G401.6 (cell line): Measurements from ENCODE around the gene RELT.

Experiments used
- FAIRE-seq: peaks from 2 replicates; lab custom pipeline; 2012; peaks lifted over from hg19 to GRCh38; lab: Jason Lieb, UNC

Gene RELT, protein sequence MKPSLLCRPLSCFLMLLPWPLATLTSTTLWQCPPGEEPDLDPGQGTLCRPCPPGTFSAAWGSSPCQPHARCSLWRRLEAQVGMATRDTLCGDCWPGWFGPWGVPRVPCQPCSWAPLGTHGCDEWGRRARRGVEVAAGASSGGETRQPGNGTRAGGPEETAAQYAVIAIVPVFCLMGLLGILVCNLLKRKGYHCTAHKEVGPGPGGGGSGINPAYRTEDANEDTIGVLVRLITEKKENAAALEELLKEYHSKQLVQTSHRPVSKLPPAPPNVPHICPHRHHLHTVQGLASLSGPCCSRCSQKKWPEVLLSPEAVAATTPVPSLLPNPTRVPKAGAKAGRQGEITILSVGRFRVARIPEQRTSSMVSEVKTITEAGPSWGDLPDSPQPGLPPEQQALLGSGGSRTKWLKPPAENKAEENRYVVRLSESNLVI

DNA sequence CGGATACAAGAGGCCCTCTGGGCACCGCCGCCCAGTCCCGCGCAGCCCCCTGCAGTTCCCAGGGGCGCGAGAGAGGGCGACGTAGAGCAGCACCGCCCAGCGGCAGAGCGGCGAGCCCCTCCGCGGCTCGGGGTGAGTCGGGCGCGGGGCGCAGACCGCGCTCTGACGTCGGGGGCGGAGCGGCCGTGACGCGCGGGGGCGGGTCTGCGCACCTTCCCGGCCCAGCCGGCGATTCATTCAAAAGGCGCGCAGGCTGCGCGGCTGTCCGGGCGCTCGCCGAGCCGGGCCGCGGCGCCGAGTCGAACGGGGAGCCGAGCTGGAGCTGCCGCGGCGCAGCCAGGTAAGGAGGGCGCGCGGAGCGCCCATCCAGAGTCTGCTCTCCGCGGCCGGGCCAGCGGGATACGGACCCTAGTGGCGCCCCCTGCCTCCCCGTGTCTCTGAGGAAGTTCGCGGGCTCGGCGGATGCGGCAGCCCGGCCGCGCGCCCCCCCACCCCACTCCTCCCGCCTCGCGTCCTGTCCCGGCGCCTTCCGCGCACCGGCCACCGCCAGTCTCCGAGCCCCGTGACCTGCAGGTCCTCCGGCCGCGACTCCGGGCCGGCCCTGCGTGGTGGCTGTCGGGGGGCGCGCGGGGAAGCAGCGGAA, at the start of gene RELT:
Gene RELT (plus strand): TSS at position 240 of the 643 bp plus-strand sequence. CDS start 12,738 bp downstream, outside the sequence.
- no peak for FAIRE-seq

DNA sequence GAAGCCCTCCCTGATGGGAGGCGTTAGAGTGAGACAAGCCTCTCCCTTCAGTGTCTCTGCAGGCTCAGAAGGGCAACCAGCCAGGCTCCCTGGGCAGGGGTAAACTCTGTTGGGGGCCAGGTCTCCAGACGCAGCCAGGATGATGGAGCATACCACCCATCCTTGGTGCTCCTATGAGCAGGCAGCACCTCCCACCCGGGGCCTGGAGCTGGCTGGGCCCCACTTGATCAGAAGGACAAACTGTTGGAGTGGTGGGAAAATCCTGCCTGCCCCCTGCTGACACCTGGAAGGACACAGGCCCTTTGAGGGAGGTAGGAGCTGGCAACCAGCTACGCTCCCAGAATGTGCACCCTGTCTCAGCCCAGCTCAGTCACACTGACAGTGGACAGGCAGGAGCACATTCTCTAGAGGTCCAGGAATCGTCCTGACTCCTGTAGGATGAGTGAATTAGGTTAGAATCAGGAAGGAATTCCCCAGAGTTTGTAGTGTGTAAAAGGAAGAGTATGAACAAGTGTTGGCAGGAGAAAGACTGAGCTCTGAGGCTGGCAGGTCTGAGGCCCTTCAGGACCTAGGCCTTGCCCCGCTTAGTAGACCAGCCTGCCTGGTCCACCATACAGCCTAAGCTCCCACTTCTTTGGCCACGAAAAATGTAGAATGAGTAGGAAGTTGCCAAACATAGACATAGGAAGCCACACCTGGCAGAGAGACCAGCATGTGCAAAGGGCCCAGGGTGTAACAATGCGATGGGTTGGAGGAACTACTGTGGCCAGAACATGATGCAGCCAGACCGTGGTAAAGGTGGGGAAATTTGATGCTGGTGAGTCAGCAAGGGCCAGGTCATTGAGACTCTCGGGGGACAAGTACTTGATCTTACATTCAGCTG, 49.0 kb upstream of the RELT start:
- no peak for FAIRE-seq

DNA sequence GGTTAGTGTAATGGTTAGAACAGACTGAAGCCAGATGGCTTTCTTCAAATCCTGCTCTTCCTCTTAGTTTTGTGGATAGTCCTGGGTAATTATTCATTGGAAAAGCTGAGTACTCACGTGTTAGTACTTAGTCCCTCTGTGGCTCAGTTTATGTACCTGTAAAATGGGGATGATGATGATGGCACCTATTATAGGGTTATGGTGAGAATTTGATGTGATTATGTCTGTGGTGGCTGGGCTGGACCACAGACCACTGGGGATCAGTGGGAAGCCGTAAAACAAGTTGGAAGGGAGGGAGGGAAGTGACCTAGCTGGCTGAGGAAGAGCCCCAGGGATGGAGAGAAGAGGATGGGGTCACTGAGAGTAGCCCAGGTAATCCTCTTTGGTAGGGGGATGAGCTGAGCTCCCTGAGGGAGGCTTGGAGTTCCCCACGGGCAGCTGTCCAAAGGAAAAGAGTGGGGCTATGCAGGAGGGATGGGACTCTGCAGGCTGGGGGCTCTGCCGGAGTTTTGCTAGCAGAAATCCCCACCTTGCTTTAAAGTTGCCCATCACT, 48.3 kb upstream of the RELT start:
- no peak for FAIRE-seq

DNA sequence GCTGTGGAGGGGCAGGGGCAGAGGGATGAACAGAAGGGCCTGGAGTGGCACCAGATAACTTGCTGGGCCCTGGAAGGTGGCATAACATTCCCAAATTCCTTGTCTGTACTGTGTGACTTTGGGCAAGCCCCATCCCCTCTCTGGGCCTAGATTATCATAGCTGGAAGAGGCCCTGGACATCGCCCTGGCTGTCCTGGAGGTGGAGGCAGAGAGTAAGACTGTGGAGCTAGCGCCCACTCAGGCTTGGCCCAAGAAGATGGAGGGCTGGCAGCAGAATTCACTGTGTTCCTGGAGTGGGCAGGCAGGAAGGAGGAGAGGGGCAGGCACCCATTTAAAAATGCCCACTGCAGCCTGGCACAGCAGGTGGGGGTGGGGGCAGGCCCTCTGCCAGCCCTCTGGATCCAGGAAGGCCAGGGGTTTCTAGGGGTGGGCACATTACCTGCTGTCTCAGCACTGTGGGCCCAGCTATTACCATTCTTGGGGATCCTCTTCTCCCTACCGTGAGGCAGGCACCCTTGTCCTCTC, 45.6 kb upstream of the RELT start:
- FAIRE-seq: no peak

DNA sequence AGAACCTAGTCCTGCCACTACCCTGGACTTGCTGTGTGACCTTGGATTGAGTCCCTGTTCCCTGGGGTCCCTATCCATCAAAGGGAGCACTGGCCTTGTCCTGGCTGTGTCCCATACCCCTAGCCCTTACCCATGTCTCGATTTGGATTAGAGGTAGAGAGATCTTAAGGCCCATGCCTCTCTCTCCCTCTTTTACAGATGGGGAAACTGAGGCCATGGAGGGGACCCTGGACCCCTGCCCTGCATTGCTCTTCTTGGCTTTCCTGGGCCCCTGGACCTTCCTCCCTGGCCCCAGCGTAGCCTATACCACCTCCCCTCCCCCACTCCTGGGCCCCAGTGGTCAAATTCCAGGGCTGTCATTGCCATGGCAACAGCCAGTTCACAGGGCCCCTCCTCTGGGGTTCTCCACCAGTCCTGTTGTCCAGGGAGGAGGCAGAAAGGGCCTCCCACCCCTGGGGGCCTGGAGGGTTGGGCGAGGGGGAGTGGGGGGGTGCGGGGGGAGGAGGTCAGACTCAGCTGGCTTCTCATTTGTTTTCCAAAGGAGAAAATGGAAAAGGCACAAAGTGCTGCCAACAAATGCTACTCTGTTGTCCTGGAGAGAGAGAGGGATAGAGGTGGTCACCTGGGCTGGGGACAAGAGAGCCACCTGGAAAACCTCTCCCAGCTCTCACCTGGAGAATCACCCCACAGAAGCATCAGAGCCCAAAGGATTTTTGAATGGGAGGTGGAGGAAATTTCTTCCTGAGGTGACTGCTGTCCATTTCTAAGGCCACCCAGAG, 44.9 kb upstream of the RELT start:
- no peak for FAIRE-seq

DNA sequence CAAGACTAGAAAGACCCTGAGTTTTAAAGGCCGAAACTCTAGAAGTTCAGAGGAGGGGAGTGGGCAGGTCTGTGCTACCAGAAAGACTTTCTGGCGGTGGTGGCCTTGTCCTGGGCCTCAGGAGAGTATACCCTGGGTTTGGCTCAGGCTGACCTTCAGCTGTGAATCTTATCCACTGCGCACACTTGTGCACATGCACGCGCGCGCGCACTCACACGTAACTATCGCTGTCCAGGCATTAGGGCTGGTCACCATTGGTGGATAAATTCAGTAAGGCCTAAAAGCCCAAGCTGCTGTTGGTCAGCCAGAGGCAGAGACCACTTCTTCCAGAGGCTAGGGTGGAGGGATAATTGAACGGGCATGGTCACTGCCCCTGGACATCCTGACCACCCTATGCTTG, 43.0 kb upstream of the RELT start:
- FAIRE-seq: no peak

DNA sequence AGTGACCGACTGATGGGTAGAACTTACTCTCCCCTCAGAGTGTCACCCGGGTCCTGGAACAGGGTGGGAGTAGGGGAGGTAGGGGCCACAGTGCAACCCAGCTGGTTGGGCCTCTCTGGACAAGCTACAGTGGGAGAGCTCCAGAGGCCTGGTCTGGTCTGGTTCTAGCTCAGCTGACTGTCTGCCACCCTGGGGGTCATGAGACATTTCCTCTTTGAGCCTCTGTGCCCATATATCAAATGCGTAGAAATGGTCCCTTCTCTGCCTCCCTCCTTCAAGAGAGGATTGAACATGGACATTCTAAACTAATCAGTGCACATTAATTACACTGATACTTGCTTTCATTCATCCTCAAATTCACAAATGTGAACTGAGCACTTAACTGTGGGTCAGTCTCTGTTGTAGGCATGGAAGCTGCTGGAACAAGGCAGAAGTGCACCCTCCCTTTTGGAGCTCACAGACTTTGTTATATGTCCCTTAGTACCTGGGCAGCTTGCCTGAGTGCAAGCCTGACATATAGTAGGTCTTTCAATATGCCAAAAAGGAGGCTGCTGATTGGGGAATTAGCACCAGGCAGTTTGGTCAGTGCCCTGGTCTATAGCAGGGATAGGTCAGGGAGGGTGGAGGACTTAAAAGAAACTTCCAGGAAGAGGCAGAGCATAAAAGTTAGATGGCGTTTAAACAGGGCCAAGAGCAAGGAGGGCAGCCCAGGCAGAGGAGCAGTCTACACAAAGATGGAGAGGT, 42.4 kb upstream of the RELT start:
- FAIRE-seq: no peak

DNA sequence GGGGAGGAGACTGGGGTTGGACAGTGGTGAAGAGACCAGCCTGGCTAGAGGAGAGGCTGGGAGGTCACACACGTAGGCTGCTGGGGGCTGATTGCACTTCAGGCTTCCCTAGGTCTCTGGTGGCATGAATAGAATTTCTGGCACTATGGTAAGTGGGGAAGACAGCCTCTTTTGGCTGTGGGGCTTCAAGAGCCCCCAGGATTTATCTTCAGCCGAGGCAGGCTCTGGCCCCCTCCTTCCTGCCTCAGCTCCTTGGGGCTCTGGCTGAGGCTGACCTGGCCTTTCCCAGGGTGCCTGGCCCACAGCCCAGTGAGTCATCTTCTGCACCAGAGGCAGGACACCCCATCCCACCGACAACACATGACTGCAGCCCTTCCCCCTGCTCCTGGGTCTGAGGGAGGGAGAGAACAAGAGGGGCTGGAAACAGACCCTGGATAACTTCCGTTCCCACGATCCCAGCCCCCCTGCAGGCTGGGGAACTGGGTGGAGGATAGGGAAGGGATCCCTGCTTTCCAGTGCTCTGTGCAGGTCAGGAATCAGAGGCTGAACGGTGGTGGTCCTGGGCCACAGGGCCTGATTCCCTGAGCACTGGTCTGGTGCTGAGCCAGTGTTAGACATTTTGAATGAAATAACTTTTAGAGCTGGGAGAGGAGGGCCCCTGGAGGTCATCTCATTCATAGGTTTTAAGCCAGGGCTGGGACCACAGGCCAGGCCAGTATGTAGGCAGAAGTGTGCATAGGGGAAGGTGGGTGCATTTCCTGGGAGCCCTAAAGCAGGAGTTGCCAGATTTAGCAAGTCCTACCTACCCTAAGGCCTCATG, 41.6 kb upstream of the RELT start:
- no peak for FAIRE-seq

DNA sequence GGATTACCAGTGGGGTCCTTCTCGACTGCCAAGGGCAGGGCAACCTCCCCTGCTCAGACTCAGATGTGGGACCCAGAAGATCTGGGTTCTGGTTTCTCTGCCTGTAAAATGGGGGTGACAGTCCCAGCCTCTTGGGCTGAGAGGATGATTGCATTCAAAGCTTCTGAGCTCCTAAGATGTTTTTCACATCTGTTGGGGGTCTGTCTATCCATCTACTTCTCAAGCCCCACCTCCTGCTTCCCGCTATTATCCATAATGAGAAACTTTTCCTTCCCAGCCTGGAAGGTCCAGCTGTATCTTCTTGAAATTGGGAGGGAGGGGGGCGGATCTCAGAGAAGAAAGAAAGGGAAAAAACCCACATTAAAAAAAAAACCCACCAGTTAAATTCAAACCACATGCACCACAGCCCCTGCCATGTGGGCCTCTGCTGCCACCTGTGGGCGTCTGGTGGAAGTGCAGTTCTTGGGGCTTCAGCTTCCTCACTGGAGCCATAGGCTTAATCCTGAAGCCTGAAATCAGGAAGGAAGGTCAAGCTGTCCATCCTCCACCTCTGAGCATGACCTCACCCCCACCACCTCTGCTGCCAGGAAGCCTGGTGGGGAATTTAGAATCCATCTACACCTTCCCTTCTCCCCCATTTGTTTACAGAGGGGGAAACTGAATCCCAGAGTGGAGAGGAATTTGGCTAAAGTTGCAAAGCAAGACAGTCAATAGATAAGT, 40.8 kb upstream of the RELT start:
- FAIRE-seq: peak; percentile 96

DNA sequence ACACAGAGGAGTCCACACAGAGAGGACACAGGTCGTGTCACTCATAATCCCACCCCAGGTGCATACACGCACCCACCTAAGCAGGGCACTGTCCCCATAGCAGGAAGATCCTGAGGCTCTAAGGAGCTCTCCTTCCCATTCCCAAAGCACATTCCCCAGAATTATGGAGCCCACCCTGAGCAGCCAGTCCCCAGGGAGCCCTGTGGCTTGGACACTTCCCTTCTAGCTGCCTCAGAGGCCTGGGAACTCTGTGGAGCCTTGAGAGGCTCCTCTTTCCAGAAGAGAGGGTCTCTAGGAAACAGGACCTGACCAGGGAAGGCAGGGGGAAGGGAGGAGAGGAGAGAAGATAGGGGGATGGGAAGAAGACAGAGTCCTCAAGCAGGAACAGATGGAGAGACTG, 38.4 kb upstream of the RELT start:
- no peak for FAIRE-seq

DNA sequence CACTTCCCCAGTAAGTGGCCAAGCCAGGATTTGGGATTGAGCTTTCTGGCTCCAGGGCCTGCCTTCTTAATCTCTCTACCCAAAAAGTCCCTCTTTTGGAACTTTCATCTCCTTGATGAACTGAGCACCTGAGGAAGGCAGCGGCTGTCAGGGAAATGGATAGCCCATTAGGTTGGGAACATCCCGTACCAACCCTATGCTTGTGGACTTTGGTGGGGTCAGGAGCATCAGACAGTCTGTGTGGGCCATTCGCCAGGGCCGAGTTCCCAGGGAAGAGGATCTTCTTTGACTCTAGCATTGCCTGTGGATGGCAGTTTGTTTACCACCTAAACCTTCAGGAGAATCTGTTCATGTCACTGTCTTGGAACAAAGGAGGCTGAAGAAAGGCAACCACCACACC, 37.9 kb upstream of the RELT start:
- no peak for FAIRE-seq

DNA sequence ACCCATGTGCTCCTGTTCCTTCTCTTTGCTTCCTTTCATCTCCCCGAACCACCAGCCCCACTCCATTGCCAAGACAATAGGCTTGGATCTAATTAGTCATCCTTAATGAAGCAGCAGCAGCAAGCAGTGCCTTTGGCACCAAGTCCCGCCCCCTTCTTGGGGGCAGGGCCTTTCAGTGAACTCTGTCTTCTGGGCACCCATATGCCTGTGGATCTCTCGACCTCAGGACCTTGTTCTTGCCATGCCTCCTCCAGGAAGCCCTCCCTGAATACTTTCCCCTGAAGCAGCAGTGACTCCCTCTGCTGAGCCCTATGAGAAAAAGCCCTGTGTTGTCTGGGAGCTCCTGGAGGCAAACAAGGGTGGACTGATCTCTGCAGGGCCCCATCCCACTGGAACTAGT, 36.0 kb upstream of the RELT start:
- no peak for FAIRE-seq

DNA sequence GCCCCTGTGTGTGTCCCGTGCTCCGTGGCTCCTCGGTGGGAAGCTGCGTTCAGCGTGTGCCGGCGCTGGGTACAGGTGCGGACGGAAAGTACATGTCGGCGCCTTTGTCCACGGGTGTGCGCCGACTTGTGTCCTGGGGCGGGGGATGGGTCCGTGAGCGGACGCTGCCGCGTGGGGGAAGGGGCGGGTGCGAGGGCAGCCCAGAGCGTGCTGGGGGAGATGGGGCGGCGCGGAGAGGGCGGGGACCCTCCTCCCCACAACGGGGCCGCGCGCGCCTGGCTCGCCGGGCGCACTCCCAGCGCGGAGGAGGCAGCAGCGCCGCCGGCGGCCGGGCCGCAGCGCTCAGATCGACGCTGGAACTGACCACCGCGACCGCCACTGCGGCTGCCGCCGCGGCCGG, 33.6 kb upstream of the RELT start:
- FAIRE-seq: no peak

DNA sequence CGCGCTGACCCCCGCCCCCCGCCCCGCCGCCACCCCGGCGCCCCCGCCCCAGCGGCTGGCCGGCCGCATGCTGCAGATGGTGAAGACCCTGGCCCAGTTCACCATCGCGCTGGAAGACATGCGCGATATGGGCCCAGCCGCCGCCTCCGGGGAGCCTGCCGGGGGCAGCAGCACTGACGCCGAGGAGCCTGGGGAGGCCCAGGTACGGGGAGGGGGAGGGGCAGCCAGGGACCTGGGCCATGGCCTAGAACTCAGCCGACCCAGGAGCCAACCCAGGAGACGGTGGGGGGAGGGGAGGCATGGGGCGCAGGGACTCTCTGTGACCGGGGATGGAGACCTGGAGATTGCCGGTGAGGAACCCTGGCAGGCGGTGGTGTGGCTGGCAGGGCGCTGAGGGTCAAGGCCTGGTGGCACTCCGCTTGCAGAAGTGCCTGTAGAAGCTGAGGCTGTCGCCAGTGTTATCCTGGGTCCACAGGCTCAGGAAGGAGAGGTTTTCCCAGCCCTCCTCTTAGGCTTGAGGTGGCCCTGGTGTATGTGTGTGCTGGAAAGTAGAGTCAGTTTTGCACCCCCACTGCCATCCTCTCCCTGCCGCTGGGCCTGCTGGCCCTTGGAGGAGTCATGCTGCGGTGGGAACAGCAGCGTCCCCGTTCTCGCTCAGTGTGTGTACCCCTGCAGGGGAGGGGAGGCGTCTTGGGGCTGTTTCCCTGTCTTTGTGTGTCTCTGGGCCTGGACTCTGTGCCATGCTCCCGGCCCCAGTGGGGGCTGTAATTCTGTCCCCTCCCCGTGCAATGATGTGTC, 32.9 kb upstream of the RELT start:
- FAIRE-seq: no peak

DNA sequence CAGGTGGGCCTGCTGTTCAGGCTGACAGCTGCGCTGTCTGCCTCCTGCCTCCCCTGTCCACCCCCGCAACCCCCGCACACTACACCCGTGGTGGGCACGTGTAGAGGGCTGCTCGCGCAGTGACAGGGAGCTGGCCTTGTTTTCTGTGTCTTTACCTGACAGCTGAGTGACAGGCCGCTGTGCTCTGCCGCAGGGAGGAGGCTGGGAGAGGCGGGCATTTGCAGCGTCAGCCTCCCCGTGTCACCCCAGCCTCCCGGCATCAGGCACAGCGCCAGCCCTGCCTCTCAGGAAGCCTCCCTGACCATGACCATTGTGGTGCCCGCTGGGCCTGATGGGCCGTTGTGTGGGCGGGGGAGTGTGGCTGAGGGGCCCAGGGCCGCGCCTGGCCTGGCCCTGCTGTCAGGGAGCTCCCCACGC, 32.0 kb upstream of the RELT start:
- FAIRE-seq: no peak

DNA sequence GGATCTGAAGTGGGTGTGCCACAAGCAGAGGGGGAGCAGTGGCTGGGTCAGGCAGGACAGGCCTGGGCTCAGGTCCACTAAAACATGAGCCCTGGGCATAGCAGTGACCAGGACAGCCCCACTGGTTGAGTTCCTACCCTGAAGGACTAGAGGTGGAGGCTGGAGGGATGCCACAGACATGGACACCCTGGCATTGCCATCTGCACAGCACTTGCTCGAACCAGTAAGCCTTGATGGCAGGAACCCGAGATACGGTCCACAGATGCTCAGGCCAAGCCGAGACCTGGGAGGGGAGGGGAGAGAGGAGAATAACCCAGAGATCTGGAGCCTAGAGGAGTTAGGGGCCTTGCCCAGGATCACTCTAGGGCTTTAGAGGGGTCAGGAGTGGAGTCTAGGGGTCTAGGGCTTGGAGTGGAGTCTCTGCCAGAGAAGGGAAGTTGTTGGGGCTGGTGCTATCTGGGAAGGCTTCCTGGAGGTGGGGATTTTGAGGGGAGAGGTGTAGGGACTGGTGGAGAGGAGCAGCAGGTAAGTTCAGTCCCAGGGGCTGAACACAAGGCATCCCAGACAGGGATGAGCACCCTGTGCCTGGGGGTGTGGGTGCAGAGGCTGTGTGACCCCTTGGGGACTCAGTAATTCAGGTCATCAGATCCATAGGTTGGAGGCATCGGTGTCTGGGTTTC, 30.6 kb upstream of the RELT start:
- FAIRE-seq: no peak

DNA sequence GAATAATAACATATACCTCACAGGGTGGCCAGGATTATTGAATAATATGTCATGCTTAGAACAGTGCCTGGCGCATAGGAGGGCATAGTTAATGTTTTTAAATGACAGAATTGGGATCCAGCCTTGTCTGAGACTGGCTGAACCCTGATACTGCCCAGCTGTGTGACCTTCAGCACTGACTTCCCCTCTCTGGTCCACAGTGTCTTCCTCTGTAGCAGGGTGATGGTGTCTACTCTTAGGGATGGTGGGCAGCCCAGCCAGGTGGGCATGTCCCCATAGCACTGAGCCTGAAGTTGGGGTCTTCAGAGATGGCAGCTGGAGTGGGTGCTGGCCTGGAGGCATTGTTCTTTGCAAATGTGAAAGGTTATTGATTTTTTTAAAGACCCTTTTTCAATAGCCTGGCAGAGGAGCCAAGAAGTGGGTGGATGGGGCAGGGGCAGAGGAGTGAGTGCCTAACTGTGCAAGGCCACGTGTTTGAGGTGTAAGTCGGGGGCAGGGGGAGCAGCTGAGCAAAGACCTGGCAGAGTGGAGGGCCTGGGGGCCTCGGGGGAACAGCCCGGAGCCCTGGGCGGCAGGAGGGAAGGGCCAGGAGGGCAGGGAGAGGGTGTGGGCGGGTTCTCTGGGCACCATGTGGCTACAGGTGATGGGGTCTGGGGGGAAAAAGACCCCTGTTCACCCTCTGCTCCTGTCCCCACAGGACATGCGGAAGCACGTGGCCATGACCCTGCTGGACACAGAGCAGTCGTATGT, 29.8 kb upstream of the RELT start:
- no peak for FAIRE-seq
